NCI-H187 treated with DMSO at 0.1 percent for 48 hours (cell line): ENCODE measurements around the gene SNX8.

Source experiments
- DNase-seq: peaks from one replicate; lab custom pipeline; 2025; lab: John Stamatoyannopoulos, UW

The SNX8 gene

DNA sequence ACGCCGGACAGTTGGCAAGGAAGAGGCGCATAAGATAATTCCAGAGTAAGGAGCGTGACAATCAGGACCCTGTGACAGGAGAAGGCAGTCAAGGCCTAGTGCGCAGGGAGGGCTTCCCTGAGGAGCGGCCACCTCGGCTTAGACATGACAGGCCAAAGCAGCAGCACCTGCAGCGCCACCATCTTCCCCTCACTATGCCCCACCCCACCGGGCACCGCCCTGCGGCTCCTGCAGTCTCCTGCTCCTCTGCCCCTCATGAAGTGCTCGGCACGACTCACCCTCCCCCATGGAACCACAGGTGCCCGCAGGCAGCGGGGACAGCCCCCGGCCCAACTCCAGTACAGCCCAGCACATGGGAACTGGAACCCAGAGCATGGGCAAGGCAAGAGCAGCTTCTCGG lies 93.3 kb downstream of the SNX8 start:
- no peak for DNase-seq

DNA sequence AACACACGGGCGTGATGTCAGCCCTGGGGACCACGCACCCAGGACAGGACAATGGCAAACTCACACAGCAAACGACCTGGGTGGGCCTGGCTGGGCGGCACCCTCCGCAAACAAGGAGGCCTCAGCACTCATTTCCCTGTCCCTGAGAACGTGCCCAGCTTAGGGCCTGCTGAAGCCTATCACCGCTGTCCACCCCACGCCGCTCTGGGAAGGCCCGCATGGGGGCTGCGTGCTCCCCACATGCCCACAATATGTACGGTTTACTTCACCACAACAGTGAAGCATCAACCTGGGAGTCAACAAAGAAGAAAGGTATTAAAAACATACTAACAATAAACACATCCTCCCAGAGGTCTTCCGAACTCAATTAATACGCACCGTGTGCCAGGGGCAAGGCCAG lies 93.7 kb downstream of the SNX8 start:
- no peak for DNase-seq

DNA sequence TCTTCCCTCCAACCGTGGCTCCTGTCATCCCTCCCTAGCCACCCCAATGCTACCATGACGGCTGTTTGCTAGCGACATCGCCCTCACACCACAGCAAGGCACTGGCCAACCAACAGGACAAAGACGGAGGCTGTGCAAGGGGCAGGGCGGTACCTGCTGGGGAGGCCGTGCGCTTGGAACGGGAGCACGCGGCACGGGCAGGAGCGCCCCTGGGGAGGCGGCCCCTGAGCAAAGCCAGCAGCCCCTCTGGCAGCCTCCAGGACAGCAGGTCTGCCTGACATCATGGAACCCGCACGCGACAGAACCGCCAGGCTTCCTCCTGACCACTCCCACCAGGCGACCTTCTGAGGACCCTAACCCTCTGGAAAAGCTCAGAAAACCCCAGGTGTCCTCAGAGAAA lies 94.2 kb downstream of the SNX8 start:
- DNase-seq: no peak

DNA sequence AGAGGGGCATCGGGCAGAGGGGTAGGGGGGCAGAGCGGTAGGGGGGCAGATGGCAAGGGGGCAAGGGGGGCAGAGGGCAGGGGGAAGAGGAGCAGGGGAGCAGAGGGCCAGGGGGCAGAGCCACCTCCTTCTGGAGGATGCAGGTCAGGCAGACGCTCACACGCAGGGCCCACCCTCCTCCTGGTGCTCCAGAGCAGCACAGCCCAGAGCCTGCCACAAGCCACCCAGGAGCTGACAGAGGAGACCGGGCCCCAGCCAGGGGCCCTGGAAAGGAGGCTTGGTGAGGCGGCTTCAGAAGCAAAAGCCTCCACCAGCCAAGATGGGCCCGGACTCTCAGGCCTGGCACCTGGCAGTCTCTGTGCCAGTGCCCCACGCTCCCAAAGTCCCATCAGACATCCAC lies 94.6 kb downstream of the SNX8 start:
- no peak for DNase-seq

DNA sequence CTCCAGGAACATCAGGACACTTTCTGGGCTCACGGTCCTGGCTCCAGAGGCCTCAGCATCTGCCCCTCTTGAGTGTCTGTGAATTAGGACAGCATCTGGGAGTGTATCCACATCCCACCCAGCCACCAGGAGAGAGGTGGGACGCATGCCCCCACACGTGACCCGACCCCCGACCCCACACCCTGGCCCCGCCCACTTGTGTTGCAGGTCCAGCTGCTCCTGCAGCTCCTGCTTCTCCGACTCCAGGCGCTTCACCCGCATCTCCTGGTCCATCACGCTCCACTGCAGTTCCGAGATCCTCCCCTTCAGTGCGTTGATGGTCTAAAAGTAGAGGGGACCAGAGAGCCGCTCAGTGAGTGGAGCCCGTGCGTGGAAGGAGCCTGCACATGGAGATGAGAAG lies 95.1 kb downstream of the SNX8 start:
- no peak for DNase-seq

DNA sequence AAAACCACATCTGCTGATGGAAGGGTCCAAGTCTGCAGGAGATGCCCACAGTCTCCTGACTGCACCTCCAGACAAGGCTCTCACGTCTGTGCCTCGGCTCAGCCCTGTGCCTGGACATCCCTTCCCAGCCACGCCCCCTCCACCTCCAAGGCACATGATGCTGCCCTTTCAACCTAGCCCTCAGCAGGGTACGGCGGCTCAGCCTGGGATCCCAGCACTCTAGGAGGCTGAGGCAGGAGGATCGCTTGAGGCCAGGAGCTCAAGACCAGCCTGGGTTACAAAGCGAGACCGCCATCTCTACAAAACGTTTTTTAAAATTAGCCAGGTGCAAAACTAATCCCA lies 95.8 kb downstream of the SNX8 start:
- no peak for DNase-seq

DNA sequence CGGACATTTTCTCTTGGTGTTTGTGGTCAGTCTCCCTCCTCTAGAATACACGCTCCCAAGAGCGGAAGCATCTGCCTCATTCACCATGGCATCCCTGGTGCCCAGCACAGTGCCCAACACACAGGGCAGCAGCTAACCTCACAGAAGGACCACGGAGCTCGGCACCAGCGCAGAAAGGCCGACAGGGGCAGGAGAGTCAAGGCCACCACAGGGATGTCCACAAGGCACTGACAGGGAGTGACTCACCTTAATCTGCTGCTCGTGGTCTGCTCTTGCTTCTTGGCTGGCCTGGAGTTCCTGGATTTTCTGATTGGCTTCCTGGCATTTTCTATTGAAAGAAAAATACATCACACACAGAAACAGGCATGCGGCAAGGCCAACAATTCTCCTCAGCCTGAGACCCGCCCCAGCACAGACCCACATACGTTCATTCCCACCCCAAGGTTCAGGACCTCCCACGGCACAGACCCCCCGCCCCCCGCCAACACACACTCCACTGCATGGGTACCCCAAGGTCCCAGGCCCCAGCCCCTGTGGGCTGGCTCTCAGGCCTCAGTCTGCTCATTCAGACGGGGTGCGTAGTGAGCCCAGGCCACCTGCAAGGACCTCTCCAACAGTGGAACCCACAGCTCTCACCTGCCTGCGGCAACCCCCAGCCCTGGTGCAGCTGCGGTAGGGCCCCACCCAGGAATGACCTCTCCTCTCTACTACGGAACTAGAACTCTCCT lies 96.4 kb downstream of the SNX8 start:
- DNase-seq: no peak

DNA sequence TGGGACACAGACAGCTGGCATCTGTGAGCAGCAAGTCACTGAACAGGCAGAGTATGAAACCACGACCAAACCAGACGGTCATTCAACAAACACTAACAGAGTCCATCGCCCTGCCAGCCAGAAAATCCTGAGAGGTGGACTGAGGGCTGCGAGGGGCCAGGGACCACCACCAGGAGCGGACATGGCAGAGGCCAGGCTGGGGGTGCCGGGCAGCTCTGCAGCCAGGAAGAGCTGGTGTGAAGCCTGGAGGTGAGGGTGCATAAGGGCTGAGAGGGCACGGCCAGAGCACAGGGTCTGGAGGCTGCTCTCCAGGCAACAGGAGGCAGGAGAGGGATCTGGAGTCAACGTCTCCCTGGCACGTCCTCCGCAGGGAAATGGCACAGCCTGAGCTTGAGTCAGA lies 97.0 kb downstream of the SNX8 start:
- no peak for DNase-seq

DNA sequence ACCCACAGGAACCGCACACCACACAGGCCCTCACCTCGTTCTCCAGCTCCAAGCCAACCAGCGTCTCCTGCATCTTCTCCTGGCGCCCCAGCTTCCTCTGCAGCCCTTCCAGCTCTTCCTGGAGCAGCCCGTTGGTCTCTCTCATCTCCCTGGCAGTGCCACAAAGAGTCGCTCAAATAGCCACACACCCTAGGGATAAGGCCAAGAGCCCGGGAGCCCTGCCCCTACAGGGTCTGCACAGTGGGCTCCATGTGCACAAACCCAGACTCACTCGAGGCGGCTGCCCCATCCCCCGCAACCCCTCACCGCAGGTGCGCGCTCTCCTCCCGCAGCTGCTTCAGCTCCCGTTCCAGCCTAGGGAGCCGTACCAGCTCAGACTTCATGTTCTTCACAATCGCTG lies 98.4 kb downstream of the SNX8 start:
- no peak for DNase-seq

DNA sequence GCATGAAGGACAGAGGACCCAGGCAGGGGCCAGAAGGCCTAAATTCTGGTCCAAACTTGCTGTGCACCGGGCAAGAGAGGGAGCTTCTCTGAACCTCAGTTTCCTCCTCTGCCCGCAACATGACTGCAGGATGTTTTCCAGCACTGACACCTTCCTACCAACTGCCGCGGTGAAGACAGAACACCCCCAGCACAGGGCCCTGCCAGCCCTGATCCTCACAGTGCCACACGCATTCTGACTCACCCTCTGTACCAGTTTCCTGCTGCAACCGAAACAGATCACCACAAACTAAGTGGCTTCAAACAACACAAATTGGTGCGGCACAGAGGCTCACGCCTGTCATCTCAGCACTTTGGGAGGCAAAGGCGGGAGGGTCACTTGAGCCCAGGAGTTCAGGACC lies 99.6 kb downstream of the SNX8 start:
- no peak for DNase-seq

DNA sequence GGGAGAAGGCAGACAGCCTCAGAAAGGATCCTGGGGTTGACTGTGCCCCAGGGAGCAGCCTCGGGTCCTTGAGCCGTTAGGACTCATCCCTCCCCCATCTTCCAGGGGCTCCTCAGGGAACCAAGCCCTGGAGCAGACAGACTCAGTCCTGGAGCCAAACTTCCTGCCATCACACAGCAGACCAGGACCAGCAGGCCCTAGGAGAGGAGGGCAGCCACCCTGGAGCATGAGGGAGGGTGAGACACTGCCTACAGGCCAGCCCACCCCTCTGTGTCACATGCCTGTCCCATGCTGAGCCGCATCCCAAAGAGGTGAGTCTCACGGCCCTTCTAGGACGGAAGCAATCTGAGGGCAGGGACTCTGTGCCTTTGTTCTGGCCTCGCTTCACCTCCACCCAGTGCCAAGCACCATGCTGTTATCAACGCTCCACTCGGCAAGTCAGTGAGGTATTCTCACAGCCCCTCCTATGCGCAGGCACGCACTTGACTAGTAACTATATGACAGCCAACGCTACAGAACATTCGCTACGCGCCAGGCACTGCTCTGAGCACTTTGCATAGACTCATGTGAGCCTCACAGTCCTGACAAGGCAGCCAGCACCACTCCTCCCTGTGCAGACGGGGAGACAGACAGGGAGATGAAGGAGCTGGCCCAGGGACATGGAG lies 100.6 kb downstream of the SNX8 start:
- DNase-seq: no peak

DNA sequence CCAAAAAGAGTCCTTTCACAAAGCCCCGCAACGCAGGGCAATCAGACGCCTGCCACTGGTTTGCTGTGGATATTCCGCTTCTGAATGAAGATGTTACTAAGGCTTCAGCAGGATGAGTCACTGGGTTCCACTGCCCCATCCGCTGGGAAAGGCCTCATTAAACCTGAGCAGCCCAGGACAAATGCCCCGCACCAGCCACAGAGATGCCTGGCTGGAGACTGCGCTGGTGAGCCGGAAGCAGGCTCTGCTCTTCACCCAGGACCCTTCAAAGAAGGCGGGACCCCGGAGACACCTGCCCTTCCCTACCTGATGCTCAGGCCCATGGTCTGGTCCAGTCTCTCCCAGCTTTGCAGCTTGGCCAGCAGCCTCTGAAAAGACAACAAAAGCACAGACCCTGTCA lies 101.3 kb downstream of the SNX8 start:
- DNase-seq: no peak

DNA sequence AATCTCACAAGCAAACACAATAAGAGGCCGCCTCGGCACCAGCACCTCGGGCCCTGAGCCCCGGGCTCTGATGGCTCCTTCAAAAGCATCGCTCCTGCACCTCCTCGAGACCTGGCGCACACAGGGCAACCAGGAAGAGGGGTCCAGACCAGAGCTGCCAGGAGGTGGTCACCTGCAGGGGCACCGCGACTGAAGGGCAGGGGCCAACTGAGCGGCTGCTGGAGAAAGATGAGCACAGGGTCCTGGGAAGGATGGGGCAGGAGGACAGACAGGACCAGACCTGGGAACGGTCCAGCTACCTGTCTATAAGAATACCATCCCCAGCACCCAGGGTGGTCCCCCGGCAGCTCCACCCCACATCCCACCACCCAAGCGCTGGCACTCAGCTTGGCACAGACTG lies 102.3 kb downstream of the SNX8 start:
- no peak for DNase-seq

DNA sequence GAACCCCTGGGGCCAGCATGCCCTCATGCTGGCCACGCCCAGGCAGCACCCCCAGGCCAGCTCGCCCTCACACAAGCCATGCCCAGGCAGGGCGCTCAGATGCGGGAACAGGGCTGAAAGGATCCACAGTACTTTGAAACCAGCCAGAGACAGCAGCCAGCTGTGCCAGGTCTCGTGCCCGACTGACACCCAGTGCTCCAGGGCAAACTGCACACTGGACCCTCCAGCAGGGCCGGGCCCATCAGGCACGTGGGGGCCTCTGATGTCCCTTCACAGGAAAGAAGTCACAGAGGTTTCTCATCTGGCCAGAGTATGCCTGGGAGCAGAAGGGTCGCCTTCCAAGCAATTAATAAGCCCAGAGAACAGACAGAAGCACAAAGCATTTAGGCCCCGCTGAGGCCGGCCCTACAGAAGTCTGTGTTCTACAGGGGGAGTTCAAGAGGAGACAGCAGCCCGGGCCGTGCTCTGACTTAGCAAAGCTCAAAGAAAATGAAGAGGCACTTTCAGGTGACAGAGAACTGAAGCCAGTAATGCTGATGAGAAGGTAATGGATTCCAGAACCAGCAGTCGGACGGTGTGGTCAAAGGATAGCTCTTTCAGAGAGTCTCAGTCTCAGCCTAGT lies 102.9 kb downstream of the SNX8 start:
- no peak for DNase-seq

DNA sequence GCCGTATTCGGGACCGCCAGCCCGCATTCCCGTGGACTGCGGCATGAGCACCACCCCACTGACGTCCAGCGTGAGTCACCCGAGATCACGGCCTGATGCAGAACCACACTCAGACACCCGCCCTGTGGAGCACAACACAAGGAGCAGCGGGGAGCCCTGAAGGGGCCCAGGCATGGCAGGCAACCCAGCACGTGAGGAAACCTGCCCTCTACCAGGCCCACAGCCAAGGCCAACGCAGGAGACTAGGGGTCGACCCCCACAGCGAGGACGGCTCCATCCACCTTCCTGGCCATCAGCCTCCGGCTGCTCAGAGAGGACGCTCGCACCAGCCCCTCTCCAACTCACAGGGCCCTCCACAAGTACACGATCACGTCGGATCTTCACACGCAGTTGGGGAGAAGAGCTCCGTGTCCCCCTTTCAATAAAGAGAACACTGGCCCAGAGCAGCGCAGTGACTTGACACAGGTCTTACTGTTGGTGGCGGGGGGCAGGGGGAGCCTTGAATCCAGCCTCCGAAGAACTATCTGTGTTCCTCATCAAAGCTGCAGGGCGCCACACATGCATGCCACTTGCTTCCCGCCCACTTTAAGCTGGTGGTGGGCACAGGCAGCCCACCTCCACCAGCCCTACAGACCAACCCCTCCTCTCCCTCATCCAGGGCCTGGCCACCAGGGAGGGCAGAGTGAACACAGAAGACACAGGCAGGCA lies 103.5 kb downstream of the SNX8 start:
- no peak for DNase-seq

DNA sequence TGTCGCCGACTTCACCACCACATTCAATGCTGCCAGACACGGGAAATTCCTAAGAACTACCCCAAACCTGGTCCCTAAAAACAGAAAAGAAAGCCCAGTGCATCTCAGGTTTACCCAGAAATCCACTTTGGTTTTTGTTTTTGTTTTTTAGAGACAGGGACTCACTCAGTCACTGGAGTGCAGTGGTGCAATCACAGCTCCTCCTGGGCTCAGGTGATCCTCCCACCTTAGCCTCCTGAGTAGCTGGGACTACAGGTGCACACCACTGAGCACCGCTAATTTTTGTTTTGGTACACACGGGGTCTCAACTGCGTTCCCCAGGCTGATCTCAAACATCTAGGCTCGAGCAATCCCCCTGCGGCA lies 104.3 kb downstream of the SNX8 start:
- no peak for DNase-seq

DNA sequence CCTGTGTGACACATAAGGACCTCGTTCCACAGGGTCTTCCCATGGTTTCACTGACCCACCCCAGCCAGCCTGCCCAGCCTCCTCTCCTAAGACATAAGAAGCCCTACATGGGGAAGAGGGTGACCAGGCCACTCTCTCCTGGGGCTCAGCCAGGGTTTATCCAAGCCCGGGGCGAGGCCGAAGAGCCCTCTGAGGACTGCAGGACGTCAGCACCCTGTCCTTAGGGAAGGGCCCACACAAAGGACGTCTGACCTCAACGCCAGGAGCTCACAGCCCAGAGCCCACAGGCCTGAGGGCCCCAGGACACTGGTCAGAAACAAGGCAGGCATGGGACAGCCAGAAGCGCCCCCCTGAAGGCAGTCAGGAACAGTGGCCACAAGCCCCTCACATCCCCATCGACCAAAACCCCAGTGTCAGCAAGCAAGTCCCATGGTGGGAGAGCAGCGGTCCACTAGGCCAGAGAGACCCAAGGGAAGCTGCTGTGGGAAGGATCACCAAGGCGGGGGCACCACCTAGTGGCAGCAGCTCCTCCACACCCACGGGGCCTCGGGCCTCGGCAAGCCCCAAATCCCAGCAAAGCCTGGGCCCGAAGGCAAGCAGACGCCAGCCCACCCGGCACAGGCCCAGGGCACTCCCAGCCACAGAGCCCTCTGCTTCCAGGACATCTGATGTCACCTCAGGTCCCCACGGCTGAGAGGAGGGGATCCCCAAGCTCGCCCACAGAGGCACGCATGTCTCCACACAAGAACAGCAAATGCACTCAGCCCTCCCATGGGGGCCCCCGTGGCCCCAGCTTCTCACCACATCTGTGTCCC lies 104.9 kb downstream of the SNX8 start:
- no peak for DNase-seq

DNA sequence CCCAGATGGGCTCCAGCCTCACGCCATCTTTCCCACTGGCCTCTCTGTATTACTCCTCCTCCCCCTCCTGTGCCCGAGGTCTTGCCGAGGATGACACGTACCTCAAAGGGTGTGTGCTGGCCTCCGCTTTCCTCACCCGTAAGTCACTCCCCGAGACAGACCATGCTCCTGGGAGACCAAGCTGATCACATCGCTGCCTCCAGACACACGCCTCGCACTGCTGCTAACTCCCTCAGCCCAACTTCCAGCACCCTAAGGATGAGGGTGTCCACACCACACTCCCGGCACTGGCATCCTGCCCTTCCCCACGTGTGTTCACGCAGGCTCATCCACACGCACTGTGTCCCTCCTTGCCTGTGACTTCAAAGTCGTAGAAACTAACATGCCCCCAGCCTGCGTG lies 105.5 kb downstream of the SNX8 start:
- no peak for DNase-seq

DNA sequence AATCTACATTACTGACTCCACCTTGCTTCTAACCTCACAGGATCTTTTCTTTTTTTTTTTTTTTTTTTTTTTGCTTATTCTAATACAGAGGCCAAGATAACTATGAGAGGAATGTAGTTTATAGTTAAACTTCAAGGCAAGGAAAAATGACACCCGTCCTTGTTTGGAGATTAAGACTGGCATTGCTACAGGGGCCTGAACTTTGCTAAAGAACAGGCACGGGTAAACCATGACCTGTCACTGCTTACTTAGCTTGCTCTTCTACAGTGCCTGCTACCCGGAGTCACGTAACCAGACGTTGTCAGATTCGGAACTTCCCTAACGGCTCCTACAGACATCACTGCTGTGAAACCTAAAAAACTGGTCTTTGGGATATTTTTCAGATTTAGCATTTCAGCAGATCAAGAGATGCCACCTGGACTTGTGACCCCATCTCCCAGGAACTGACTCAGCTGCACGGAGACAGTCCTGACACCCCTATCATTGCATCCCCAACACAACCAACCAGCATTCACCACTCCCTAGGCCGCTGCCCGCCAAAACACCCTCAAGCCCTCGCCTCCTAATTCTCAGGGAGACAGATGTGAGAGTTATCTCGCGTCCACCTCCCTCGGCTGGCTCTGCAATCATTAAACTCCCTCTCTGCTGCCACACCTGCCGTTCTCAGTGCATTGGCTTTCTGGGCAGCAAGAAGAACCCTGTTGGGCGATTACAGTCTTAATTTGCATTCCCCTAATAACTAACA lies 109.0 kb downstream of the SNX8 start:
- no peak for DNase-seq

DNA sequence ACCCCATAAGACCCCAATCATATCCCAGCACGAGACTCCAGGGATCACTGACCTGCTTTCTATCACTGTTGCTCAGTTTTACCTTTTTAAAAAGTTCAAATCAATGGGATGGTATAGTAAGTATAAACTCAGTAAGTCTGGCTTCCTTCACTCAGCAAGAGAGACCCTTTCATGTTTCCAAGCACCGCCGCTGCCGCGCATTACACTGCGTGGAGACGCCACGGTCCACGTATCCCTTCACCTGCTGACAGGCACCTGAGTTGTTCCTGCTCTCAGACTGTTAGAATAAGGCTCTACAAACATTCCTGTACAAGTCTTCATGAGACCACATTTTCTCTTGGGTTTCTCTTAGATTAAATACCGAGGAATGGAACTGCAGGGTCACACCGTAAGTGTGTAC lies 109.8 kb downstream of the SNX8 start:
- DNase-seq: no peak

DNA sequence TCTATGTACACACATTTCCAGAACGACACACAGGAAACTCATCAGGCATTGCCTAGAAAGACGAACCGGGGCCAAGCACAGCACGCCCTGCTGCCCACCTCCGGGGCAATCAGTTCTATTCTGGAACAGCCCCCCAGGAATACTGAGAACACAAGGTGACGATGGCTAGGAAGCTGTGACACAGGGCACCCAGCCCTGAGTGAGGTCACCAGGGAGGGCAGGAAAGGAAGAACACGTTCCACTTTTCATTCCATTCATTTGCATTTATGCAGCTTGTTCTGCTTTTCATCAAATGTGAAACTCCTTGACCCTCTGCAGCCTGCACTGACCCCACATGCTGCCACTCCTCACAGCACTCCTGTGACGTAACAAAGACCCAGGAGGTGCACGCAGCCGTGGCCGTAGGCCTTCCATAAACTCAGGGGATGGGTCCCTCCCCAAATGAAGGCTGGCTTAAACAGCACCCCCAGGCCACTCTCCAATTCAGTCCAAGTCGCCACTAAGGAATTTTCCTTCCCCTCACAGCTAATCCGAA lies 110.4 kb downstream of the SNX8 start:
- no peak for DNase-seq
